K562 (cell line): ENCODE results near the gene IL10RB.

Experiments
- CHCHD3 ChIP-seq: fragments of 250-450 bp; sonication (Bioruptor Pico); IDR thresholded peaks from 2 replicates; pipeline ENCODE4 v2.1.2; 2022; ENCODE audit warnings: mild to moderate bottlenecking
- CTCF ChIP-seq, 3 experiments: IDR thresholded peaks in 2 of 3; conservative IDR thresholded peaks in 1 of 3; 2 replicates each; pipeline ENCODE4 v1.5.1; 2011 to 2012; ENCODE audit warnings: low read length in 3 of 3, mild to moderate bottlenecking in 3 of 3, control low read depth in 2 of 3, improper control_type of control experiment in 1 of 3, inconsistent platforms in 1 of 3, low read depth in 1 of 3, mixed read lengths in 1 of 3, moderate library complexity in 1 of 3; ENCODE audit not compliant: insufficient read depth in 2 of 3
- MECOM ChIP-seq: fragments of 250-450 bp; sonication (Bioruptor Pico); IDR thresholded peaks from 2 replicates; pipeline ENCODE4 v1.8.0; 2022; ENCODE audit warnings: inconsistent platforms
- POLR2A ChIP-seq: fragments of 450-650 bp; conservative IDR thresholded peaks from 2 replicates; pipeline ENCODE4 v1.6.1; 2016
- ZNF609 ChIP-seq: sonication (generic); formaldehyde crosslinking; IDR thresholded peaks from 2 replicates; pipeline ENCODE4 v1.8.1; 2023; ENCODE audit warnings: missing genetic modification reagents, mild to moderate bottlenecking, borderline replicate concordance

GRCh38 chr21:33265664-33266049 is 510 bp upstream of the IL10RB start:
- TF ChIP-seq ZNF609 (CRISPR knock-in tag) (no peak), MECOM (CRISPR knock-in tag) (no peak), CHCHD3 (CRISPR knock-in tag) (no peak), CTCF (IDR thresholded peaks at IDR 0.05 in 2 of 3, conservative IDR thresholded peaks at IDR 0.05 in 1 of 3; ENCODE audit: insufficient read depth in 2 of 3, low read depth in 1 of 3, low read length in 3 of 3) (no peak), POLR2A (no peak)
